ENCODE data around the gene BIK. TPM values are rescaled to one million over a fixed set of nuclear protein-coding genes. Genes with fewer than 3 reads are reported as not detected.

The BIK gene
- total RNA-seq, 1 donor from 2014 or later = not detected

Other genes with a start within 250 kb of the BIK start
- gene PACSIN2, start 95.6 kb upstream of the BIK start, total RNA-seq = 52.2 TPM
- 4.9 TPM for gene TTLL1, start 21.4 kb upstream of the BIK start, total RNA-seq
- 11.5 TPM for gene MCAT, start 32.6 kb downstream of the BIK start, total RNA-seq
- 305 TPM for gene TSPO, start 40.8 kb downstream of the BIK start, total RNA-seq
- 27.0 TPM for gene TTLL12, start 76.4 kb downstream of the BIK start, total RNA-seq
- 3.9 TPM for gene SCUBE1, start 232.6 kb downstream of the BIK start, total RNA-seq